ENCODE data around the gene HOXC4. TPM values are rescaled to one million over a fixed set of nuclear protein-coding genes. Genes with fewer than 3 reads are reported as not detected.

Gene HOXC4
- under 0.01 TPM in 1 of 2 replicates, not detected in the other for total RNA-seq (2012; rRNA removed)
- 0.23 and 0.26 TPM in 2 replicates for polyA plus RNA-seq (2012; rRNA removed)
- 0.18 and 0.31 TPM in 2 replicates for polyA plus RNA-seq (2012; cell fraction: cytosol; rRNA removed)
- polyA plus RNA-seq (2012; cell fraction: nucleus; rRNA removed; ENCODE audit: low replicate concordance), result 0.71 and 1.5 TPM in 2 replicates
- Bru-seq, nascent RNA, result percentile 18 among the genes with signal in this experiment
- percentile 24 among the genes with signal in this experiment for BruChase-seq, experiment 1, labeled RNA remaining after a 6-hour chase
- percentile 26 among the genes with signal in this experiment for BruChase-seq, experiment 2, labeled RNA remaining after a 2-hour chase
- long read RNA-seq, partial matches to known transcripts, result 0 of 1 reads
- long read RNA-seq, other reads (novel, unspliced or antisense), result 0 of 1 reads

GRCh38 chr12:54053751-54054741, at the start of gene HOXC4:
TSS of gene HOXC4 (plus strand) at chr12:54053835. CDS start at chr12:54053923, 88 bp downstream.
- Histone ChIP-seq H3K23ac (ENCODE audit: low read depth, low read length) (no peak within 1 kb of the TSS), H2BK120ac (ENCODE audit: low read depth, low read length) (no peak within 1 kb of the TSS), H4K5ac (ENCODE audit: low read depth, low read length) (no peak within 1 kb of the TSS), H2BK5ac (ENCODE audit: low read depth, low read length, poor library complexity, severe bottlenecking) (no peak within 1 kb of the TSS), H3K4me2 (ENCODE audit: low read depth, low read length) (peak within 1 kb of the TSS; percentile 37; the same call in 1 of the 2 replicates), H3K4me3 (ENCODE audit: insufficient read depth, low read depth, low read length) (peak within 1 kb of the TSS; percentile 15; the same call in 1 of the 2 replicates), H3K56ac (ENCODE audit: extremely low read depth, insufficient read depth, low read length) (no peak within 1 kb of the TSS), H3K4me1 (ENCODE audit: control insufficient read depth, insufficient read depth, low read length) (no peaks in the 10 kb centered on the region), H3K9me1 (ENCODE audit: insufficient read depth, low read length) (no peaks in the 10 kb centered on the region), H2BK15ac (ENCODE audit: low read depth, low read length) (no peak within 1 kb of the TSS), H3K79me1 (ENCODE audit: low read depth in 1 of 2, low read length in 2 of 2) (no peaks in the 10 kb centered on the region), H2AK9ac (replicated peaks; ENCODE audit: low read depth, low read length, poor library complexity) (no peak within 1 kb of the TSS), H4K20me1 (ENCODE audit: insufficient read depth, low read length) (no peaks in the 10 kb centered on the region), H4K8ac (ENCODE audit: low read depth in 2 of 2, low read length in 2 of 2) (no peak within 1 kb of the TSS), H4K91ac (ENCODE audit: insufficient read depth, low read depth, low read length) (no peak within 1 kb of the TSS), H3K27me3 (ENCODE audit: control insufficient read depth, insufficient read depth, low read length) (peaks cover 72% of the 10 kb centered on the region), H3K27ac (ENCODE audit: insufficient read depth, low read length) (no peak within 1 kb of the TSS), H3K14ac (replicated peaks; ENCODE audit: low read depth, low read length) (no peak within 1 kb of the TSS), H2AFZ (replicated peaks; ENCODE audit: low read length, poor library complexity) (peak within 1 kb of the TSS; percentile 63), H3K18ac (ENCODE audit: low read depth, low read length) (no peak within 1 kb of the TSS), H3K36me3 (ENCODE audit: control insufficient read depth, insufficient read depth, low read length) (no peaks in the 10 kb centered on the region), H3K9ac (ENCODE audit: low read depth, low read length) (no peak within 1 kb of the TSS), H3K9me3 (ENCODE audit: control insufficient read depth, insufficient read depth, low read length) (no peaks in the 10 kb centered on the region), H2BK20ac (ENCODE audit: low read depth, low read length) (no peak within 1 kb of the TSS), H3K4ac (ENCODE audit: low read depth, low read length) (no peak within 1 kb of the TSS), H2AK5ac (ENCODE audit: low read depth, low read length) (no peak within 1 kb of the TSS)
- intact Hi-C loops (cut with micrococcal nuclease), result no loop called here
- ATAC-seq (ENCODE audit: low read depth), result no peak; the same call in none of the 2 replicates
- in situ Hi-C loops (cut with MboI; ENCODE audit: low sequenced_read_pairs), result no loop called here
- dilution Hi-C loops (cut with HindIII; ENCODE audit: low sequenced_read_pairs, unreplicated experiment), result no loop called here
- DNase-seq, result peak; percentile 1
- TF ChIP-seq CEBPB (IDR thresholded peaks at IDR 0.05; ENCODE audit: low read depth, low read length) (no peak), RAD21 (IDR thresholded peaks at IDR 0.05; ENCODE audit: low read length) (no peak), ELK1 (IDR thresholded peaks at IDR 0.05; ENCODE audit: borderline replicate concordance, low read depth, low read length) (no peak)
- TF ChIP-seq, protein P1, sequence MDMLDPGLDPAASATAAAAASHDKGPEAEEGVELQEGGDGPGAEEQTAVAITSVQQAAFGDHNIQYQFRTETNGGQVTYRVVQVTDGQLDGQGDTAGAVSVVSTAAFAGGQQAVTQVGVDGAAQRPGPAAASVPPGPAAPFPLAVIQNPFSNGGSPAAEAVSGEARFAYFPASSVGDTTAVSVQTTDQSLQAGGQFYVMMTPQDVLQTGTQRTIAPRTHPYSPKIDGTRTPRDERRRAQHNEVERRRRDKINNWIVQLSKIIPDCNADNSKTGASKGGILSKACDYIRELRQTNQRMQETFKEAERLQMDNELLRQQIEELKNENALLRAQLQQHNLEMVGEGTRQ (IDR thresholded peaks at IDR 0.05; ENCODE audit: low read depth, low read length), result 0 out of 2 replicates have a peak, but pooled peaks have one; percentile 28
- POLR2A ChIA-PET (ENCODE audit: unreplicated experiment), result interaction anchor here (1.0 kb wide), 1 partner anchor 120 kb away, joined by 3 read pairs; no protein-coding TSS in a partner anchor
- no TSS peak for BruUV-seq (replicated peaks)
- WGBS, 2 experiments (ENCODE audit: extremely low coverage in 2 of 2, insufficient read length in 1 of 2), result 0% methylated on average over 8 of the region's 52 CpGs; no CpG with 5 or more reads in 1 of the 2 experiments
- CTCF ChIA-PET, result interaction anchor here (0.6 kb wide), 1 partner anchor 257 kb away, joined by 3 read pairs; no protein-coding TSS in a partner anchor
